Measurements from ENCODE around the gene OLFM1. TPM values are rescaled to one million over a fixed set of nuclear protein-coding genes. Genes with fewer than 3 reads are reported as not detected.

The OLFM1 gene
- total and polyA plus RNA-seq, 2 of the 4 experiments (the other 2 are of a cell fraction): 0.36 to 0.38 TPM

- Histone ChIP-seq H3K56ac (ENCODE audit: extremely low read depth, insufficient read depth, low read length) (no peak overlapping the region), H4K8ac (ENCODE audit: low read depth in 2 of 2, low read length in 2 of 2) (no peak overlapping the region), H2AFZ (replicated peaks; ENCODE audit: low read length, poor library complexity) (no peak overlapping the region), H4K20me1 (ENCODE audit: insufficient read depth, low read length) (no peaks in the 10 kb centered on the region), H3K23ac (ENCODE audit: low read depth, low read length) (no peak overlapping the region), H3K9me1 (ENCODE audit: insufficient read depth, low read length) (no peaks in the 10 kb centered on the region), H3K27me3 (ENCODE audit: control insufficient read depth, insufficient read depth, low read length) (no peaks in the 10 kb centered on the region), H3K27ac (ENCODE audit: insufficient read depth, low read length) (no peak overlapping the region), H3K9me3 (ENCODE audit: control insufficient read depth, insufficient read depth, low read length) (no peaks in the 10 kb centered on the region), H3K4me3 (ENCODE audit: insufficient read depth, low read depth, low read length) (no peak overlapping the region), H2AK5ac (ENCODE audit: low read depth, low read length) (no peak overlapping the region), H2BK5ac (ENCODE audit: low read depth, low read length, poor library complexity, severe bottlenecking) (no peak overlapping the region), H2BK15ac (ENCODE audit: low read depth, low read length) (no peak overlapping the region), H3K4me2 (ENCODE audit: low read depth, low read length) (no peak overlapping the region), H3K4ac (ENCODE audit: low read depth, low read length) (no peak overlapping the region), H2BK120ac (ENCODE audit: low read depth, low read length) (no peak overlapping the region), H3K79me1 (ENCODE audit: low read depth in 1 of 2, low read length in 2 of 2) (no peaks in the 10 kb centered on the region), H3K14ac (replicated peaks; ENCODE audit: low read depth, low read length) (no peak overlapping the region), H4K91ac (ENCODE audit: insufficient read depth, low read depth, low read length) (no peak overlapping the region), H3K36me3 (ENCODE audit: control insufficient read depth, insufficient read depth, low read length) (no peaks in the 10 kb centered on the region), H3K18ac (ENCODE audit: low read depth, low read length) (no peak overlapping the region), H4K5ac (ENCODE audit: low read depth, low read length) (no peak overlapping the region), H3K4me1 (ENCODE audit: control insufficient read depth, insufficient read depth, low read length) (no peaks in the 10 kb centered on the region), H2BK20ac (ENCODE audit: low read depth, low read length) (no peak overlapping the region), H3K9ac (ENCODE audit: low read depth, low read length) (no peak overlapping the region), H2AK9ac (replicated peaks; ENCODE audit: low read depth, low read length, poor library complexity) (no peak overlapping the region)
- ChIA-PET CTCF (no interaction called here), POLR2A (ENCODE audit: unreplicated experiment) (no interaction called here)
- TF ChIP-seq NFE2L2 (IDR thresholded peaks at IDR 0.05; ENCODE audit: low read depth, low read length): no peak
- TF ChIP-seq CEBPB (IDR thresholded peaks at IDR 0.05; ENCODE audit: low read depth, low read length): no peak
- no peak for TF ChIP-seq RFX5 (IDR thresholded peaks at IDR 0.05; ENCODE audit: low read depth, low read length)
- no peak for TF ChIP-seq MXI1 (IDR thresholded peaks at IDR 0.05; ENCODE audit: borderline replicate concordance, low read depth, low read length)
- no peak for TF ChIP-seq CTCF (conservative IDR thresholded peaks at IDR 0.05; ENCODE audit: low read depth, low read length)
- no peak for TF ChIP-seq BHLHE40 (IDR thresholded peaks at IDR 0.05; ENCODE audit: low read depth, low read length)
- no peak for TF ChIP-seq POLR2A (IDR thresholded peaks at IDR 0.05; ENCODE audit: low read depth, low read length)
- TF ChIP-seq RAD21 (IDR thresholded peaks at IDR 0.05; ENCODE audit: low read length): no peak
- TF ChIP-seq SMC3 (IDR thresholded peaks at IDR 0.05; ENCODE audit: low read depth, low read length): no peak
- TF ChIP-seq ELK1 (IDR thresholded peaks at IDR 0.05; ENCODE audit: borderline replicate concordance, low read depth, low read length): no peak
- TF ChIP-seq CHD1 (IDR thresholded peaks at IDR 0.05; ENCODE audit: low read depth, low read length): no peak
- TF ChIP-seq RCOR1 (IDR thresholded peaks at IDR 0.05; ENCODE audit: insufficient replicate concordance, low read length): no peak
- no peak for TF ChIP-seq MAZ (IDR thresholded peaks at IDR 0.05; ENCODE audit: borderline replicate concordance, low read depth, low read length)
- no peak for TF ChIP-seq MAFK (IDR thresholded peaks at IDR 0.05; ENCODE audit: low read depth, low read length)
- no peak for TF ChIP-seq FOS (IDR thresholded peaks at IDR 0.05; ENCODE audit: low read depth, low read length)
- no peak for TF ChIP-seq USF2 (IDR thresholded peaks at IDR 0.05; ENCODE audit: low read depth, low read length)
- DNase-seq: no peak
- dilution Hi-C loops (cut with HindIII; ENCODE audit: low sequenced_read_pairs, unreplicated experiment) (no loop called here), in situ Hi-C loops (cut with MboI; ENCODE audit: low sequenced_read_pairs) (no loop called here), intact Hi-C loops (cut with micrococcal nuclease) (no loop called here)
- ATAC-seq (ENCODE audit: low read depth): no peak
- 14% methylated on average over 1 of the region's 10 CpGs; no CpG with 5 or more reads in 1 of the 2 experiments for WGBS, 2 experiments (ENCODE audit: extremely low coverage in 2 of 2, insufficient read length in 1 of 2)
- BruUV-seq (replicated peaks): no TSS peak
These were observed 13.4 kb downstream of the OLFM1 start for GRCh38 chr9:135100725-135101410.

Measured in IMR-90 (cell line).